Measurements from ENCODE around the gene ANKRD60. TPM values are rescaled to one million over a fixed set of nuclear protein-coding genes. Genes with fewer than 3 reads are reported as not detected.

Gene ANKRD60
- total and polyA plus RNA-seq, 2 of the 4 experiments (the other 2 are of a cell fraction): not detected

GRCh38 chr20:58277107-58277506 is 48.7 kb upstream of the ANKRD60 start:
- DNase-seq (no peak), ATAC-seq (ENCODE audit: low read depth) (no peak)
- WGBS, 2 experiments (ENCODE audit: extremely low coverage in 2 of 2, insufficient read length in 1 of 2): no CpG with 5 or more reads among the region's 2 CpGs
- Histone ChIP-seq H3K4me3 (ENCODE audit: insufficient read depth, low read depth, low read length) (no peak overlapping the region), H3K4me1 (ENCODE audit: control insufficient read depth, insufficient read depth, low read length) (peaks cover 7% of the 10 kb centered on the region), H4K91ac (ENCODE audit: insufficient read depth, low read depth, low read length) (no peak overlapping the region), H3K79me1 (ENCODE audit: low read depth in 1 of 2, low read length in 2 of 2) (peaks cover 18 to 61% of the 10 kb centered on the region in 2 experiments), H2BK20ac (ENCODE audit: low read depth, low read length) (no peak overlapping the region), H2BK15ac (ENCODE audit: low read depth, low read length) (no peak overlapping the region), H3K36me3 (ENCODE audit: control insufficient read depth, insufficient read depth, low read length) (0 out of 2 replicates have a peak, but pooled peaks cover 2% of the 10 kb centered on the region), H3K4ac (ENCODE audit: low read depth, low read length) (no peak overlapping the region), H4K20me1 (ENCODE audit: insufficient read depth, low read length) (peaks cover 7% of the 10 kb centered on the region), H3K18ac (ENCODE audit: low read depth, low read length) (no peak overlapping the region), H2AK9ac (replicated peaks; ENCODE audit: low read depth, low read length, poor library complexity) (no peak overlapping the region), H4K8ac (ENCODE audit: low read depth in 2 of 2, low read length in 2 of 2) (no peak overlapping the region), H2BK120ac (ENCODE audit: low read depth, low read length) (no peak overlapping the region), H3K56ac (ENCODE audit: extremely low read depth, insufficient read depth, low read length) (no peak overlapping the region), H2AFZ (replicated peaks; ENCODE audit: low read length, poor library complexity) (no peak overlapping the region), H3K27ac (ENCODE audit: insufficient read depth, low read length) (no peak overlapping the region), H2AK5ac (ENCODE audit: low read depth, low read length) (no peak overlapping the region), H3K14ac (replicated peaks; ENCODE audit: low read depth, low read length) (no peak overlapping the region), H3K9me3 (ENCODE audit: control insufficient read depth, insufficient read depth, low read length) (no peaks in the 10 kb centered on the region), H4K5ac (ENCODE audit: low read depth, low read length) (no peak overlapping the region), H3K23ac (ENCODE audit: low read depth, low read length) (no peak overlapping the region), H2BK5ac (ENCODE audit: low read depth, low read length, poor library complexity, severe bottlenecking) (no peak overlapping the region), H3K27me3 (ENCODE audit: control insufficient read depth, insufficient read depth, low read length) (no peaks in the 10 kb centered on the region), H3K4me2 (ENCODE audit: low read depth, low read length) (no peak overlapping the region), H3K9me1 (ENCODE audit: insufficient read depth, low read length) (peaks cover 9% of the 10 kb centered on the region), H3K9ac (ENCODE audit: low read depth, low read length) (no peak overlapping the region)
- TF ChIP-seq BHLHE40 (IDR thresholded peaks at IDR 0.05; ENCODE audit: low read depth, low read length): no peak
- no peak for TF ChIP-seq FOS (IDR thresholded peaks at IDR 0.05; ENCODE audit: low read depth, low read length)
- no peak for TF ChIP-seq RCOR1 (IDR thresholded peaks at IDR 0.05; ENCODE audit: insufficient replicate concordance, low read length)
- TF ChIP-seq CHD1 (IDR thresholded peaks at IDR 0.05; ENCODE audit: low read depth, low read length): no peak
- no peak for TF ChIP-seq RFX5 (IDR thresholded peaks at IDR 0.05; ENCODE audit: low read depth, low read length)
- no peak for TF ChIP-seq NFE2L2 (IDR thresholded peaks at IDR 0.05; ENCODE audit: low read depth, low read length)
- no peak for TF ChIP-seq CEBPB (IDR thresholded peaks at IDR 0.05; ENCODE audit: low read depth, low read length)
- TF ChIP-seq MXI1 (IDR thresholded peaks at IDR 0.05; ENCODE audit: borderline replicate concordance, low read depth, low read length): no peak
- no peak for TF ChIP-seq RAD21 (IDR thresholded peaks at IDR 0.05; ENCODE audit: low read length)
- no peak for TF ChIP-seq USF2 (IDR thresholded peaks at IDR 0.05; ENCODE audit: low read depth, low read length)
- TF ChIP-seq, protein P1, sequence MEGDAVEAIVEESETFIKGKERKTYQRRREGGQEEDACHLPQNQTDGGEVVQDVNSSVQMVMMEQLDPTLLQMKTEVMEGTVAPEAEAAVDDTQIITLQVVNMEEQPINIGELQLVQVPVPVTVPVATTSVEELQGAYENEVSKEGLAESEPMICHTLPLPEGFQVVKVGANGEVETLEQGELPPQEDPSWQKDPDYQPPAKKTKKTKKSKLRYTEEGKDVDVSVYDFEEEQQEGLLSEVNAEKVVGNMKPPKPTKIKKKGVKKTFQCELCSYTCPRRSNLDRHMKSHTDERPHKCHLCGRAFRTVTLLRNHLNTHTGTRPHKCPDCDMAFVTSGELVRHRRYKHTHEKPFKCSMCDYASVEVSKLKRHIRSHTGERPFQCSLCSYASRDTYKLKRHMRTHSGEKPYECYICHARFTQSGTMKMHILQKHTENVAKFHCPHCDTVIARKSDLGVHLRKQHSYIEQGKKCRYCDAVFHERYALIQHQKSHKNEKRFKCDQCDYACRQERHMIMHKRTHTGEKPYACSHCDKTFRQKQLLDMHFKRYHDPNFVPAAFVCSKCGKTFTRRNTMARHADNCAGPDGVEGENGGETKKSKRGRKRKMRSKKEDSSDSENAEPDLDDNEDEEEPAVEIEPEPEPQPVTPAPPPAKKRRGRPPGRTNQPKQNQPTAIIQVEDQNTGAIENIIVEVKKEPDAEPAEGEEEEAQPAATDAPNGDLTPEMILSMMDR (conservative IDR thresholded peaks at IDR 0.05; ENCODE audit: low read depth, low read length): no peak
- TF ChIP-seq, protein P2, sequence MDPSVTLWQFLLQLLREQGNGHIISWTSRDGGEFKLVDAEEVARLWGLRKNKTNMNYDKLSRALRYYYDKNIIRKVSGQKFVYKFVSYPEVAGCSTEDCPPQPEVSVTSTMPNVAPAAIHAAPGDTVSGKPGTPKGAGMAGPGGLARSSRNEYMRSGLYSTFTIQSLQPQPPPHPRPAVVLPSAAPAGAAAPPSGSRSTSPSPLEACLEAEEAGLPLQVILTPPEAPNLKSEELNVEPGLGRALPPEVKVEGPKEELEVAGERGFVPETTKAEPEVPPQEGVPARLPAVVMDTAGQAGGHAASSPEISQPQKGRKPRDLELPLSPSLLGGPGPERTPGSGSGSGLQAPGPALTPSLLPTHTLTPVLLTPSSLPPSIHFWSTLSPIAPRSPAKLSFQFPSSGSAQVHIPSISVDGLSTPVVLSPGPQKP (IDR thresholded peaks at IDR 0.05; ENCODE audit: borderline replicate concordance, low read depth, low read length): no peak
- no peak for TF ChIP-seq POLR2A (IDR thresholded peaks at IDR 0.05; ENCODE audit: low read depth, low read length)
- TF ChIP-seq MAFK (IDR thresholded peaks at IDR 0.05; ENCODE audit: low read depth, low read length): no peak
- no TSS peak for BruUV-seq (replicated peaks)
- in situ Hi-C loops (cut with MboI; ENCODE audit: low sequenced_read_pairs) (no loop called here), intact Hi-C loops (cut with micrococcal nuclease) (no loop called here), dilution Hi-C loops (cut with HindIII; ENCODE audit: low sequenced_read_pairs, unreplicated experiment) (no loop called here)
- ChIA-PET CTCF (no interaction called here), POLR2A (ENCODE audit: unreplicated experiment) (no interaction called here)

All from IMR-90 (cell line).